ENCODE data around the gene CTSE. TPM values are rescaled to one million over a fixed set of nuclear protein-coding genes. Genes with fewer than 3 reads are reported as not detected.

The CTSE gene
- total RNA-seq, 1 donor from 2014 or later = not detected

GRCh38 chr1:205965036-205965884, 58.4 kb downstream of the CTSE start:
- H3K4me1 Mint-ChIP-seq (ENCODE audit: unreplicated experiment) = peaks cover under 1% of the 10 kb centered on the region
- H3K27ac Mint-ChIP-seq (ENCODE audit: unreplicated experiment) = no peak overlapping the region
- H3K36me3 Mint-ChIP-seq (ENCODE audit: unreplicated experiment) = no peaks in the 10 kb centered on the region
- no peaks in the 10 kb centered on the region for H3K9me3 Mint-ChIP-seq (ENCODE audit: unreplicated experiment)
- DNase-seq (ENCODE audit: extremely low spot score, unreplicated experiment) = no peak
- no peak overlapping the region for H3K4me3 Mint-ChIP-seq (ENCODE audit: unreplicated experiment)
- H3K27me3 Mint-ChIP-seq (ENCODE audit: unreplicated experiment) = peaks cover 9% of the 10 kb centered on the region
- TF ChIP-seq, protein P1, sequence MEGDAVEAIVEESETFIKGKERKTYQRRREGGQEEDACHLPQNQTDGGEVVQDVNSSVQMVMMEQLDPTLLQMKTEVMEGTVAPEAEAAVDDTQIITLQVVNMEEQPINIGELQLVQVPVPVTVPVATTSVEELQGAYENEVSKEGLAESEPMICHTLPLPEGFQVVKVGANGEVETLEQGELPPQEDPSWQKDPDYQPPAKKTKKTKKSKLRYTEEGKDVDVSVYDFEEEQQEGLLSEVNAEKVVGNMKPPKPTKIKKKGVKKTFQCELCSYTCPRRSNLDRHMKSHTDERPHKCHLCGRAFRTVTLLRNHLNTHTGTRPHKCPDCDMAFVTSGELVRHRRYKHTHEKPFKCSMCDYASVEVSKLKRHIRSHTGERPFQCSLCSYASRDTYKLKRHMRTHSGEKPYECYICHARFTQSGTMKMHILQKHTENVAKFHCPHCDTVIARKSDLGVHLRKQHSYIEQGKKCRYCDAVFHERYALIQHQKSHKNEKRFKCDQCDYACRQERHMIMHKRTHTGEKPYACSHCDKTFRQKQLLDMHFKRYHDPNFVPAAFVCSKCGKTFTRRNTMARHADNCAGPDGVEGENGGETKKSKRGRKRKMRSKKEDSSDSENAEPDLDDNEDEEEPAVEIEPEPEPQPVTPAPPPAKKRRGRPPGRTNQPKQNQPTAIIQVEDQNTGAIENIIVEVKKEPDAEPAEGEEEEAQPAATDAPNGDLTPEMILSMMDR (IDR thresholded peaks at IDR 0.05) = no peak

GRCh38 chr1:205963352-205964155, 60.1 kb downstream of the CTSE start:
- Mint-ChIP-seq H3K4me1 (ENCODE audit: unreplicated experiment) (no peaks in the 10 kb centered on the region), H3K9me3 (ENCODE audit: unreplicated experiment) (no peaks in the 10 kb centered on the region), H3K36me3 (ENCODE audit: unreplicated experiment) (no peaks in the 10 kb centered on the region), H3K27ac (ENCODE audit: unreplicated experiment) (no peak overlapping the region), H3K4me3 (ENCODE audit: unreplicated experiment) (no peak overlapping the region), H3K27me3 (ENCODE audit: unreplicated experiment) (peaks cover 19% of the 10 kb centered on the region)
- no peak for DNase-seq (ENCODE audit: extremely low spot score, unreplicated experiment)
- TF ChIP-seq, protein P1 (IDR thresholded peaks at IDR 0.05) = no peak

DNA sequence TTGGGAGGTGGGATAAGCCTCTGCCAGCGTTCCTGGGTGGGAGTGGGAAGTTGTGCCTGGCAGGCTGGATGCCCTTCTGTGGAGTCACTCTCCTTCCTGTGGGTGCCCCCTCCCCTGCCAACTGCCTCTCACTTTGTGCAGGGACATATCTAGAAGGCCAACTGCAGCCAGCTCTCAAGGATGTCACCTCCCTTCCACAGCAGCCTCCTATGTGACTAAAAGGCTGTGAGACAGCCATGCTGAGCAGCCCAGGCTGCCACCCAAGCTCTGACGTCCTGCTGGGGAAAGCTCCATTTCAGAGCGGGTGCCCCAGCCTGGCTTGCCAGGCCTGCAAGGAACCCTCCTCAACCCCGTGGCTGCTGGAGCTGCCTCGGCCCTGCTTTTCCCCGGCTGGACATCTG, 60.9 kb downstream of the CTSE start:
- Mint-ChIP-seq H3K27ac (ENCODE audit: unreplicated experiment) (no peak overlapping the region), H3K4me3 (ENCODE audit: unreplicated experiment) (no peak overlapping the region), H3K27me3 (ENCODE audit: unreplicated experiment) (peaks cover 22% of the 10 kb centered on the region), H3K9me3 (ENCODE audit: unreplicated experiment) (no peaks in the 10 kb centered on the region), H3K36me3 (ENCODE audit: unreplicated experiment) (no peaks in the 10 kb centered on the region), H3K4me1 (ENCODE audit: unreplicated experiment) (no peaks in the 10 kb centered on the region)
- DNase-seq (ENCODE audit: extremely low spot score, unreplicated experiment) = no peak
- TF ChIP-seq, protein P1 (IDR thresholded peaks at IDR 0.05) = no peak

DNA sequence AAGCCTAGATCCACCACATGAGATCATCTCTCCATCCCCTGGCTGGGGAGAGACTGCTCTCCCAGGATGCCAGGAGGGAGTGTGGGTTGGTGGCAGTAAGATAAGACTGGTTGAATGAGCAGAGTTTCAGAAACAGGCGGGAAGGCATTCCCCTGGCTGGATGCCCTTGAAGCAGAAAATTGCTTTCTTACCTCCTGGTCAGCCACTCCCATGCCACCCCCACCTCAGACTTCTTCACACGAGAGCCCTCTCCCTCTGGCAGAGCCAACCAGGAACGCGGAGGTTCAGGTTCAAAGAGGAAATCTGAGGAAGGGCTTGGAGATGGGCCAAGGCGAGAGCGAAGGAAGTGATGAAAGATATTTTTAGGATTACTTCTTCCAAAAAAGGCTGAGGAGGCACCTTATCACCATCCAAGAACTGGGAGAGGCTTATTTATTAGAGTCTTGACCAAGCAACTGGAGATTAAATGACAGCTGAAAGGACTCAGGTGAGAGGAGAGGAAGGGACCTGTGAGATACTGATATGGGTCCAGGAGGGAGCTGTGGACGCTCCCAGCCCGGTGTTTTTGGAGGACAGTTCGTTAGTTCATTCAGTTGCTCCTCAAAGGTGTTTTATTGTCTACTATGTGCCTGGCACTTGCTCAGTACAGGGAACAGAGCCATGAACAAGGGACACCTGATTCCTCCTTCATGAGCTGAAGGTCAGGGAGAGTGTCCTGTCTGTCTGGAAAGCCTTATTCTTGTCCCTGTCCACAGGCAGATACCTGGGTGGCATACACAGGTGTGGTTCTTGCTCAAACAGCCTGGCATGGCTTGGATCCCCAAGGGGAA, 61.5 kb downstream of the CTSE start:
- DNase-seq (ENCODE audit: extremely low spot score, unreplicated experiment) = no peak
- TF ChIP-seq, protein P1 (IDR thresholded peaks at IDR 0.05) = no peak

More for the DNA sequence above, 61.5 kb downstream of the CTSE start:
- Mint-ChIP-seq H3K27me3 (ENCODE audit: unreplicated experiment) (peaks cover 25% of the 10 kb centered on the region), H3K4me3 (ENCODE audit: unreplicated experiment) (no peak overlapping the region), H3K4me1 (ENCODE audit: unreplicated experiment) (no peaks in the 10 kb centered on the region), H3K36me3 (ENCODE audit: unreplicated experiment) (no peaks in the 10 kb centered on the region), H3K27ac (ENCODE audit: unreplicated experiment) (no peak overlapping the region), H3K9me3 (ENCODE audit: unreplicated experiment) (no peaks in the 10 kb centered on the region)

Measured in osteocyte (in vitro differentiated cells).